GM18520 (cell line): Measurements from ENCODE around the gene SRRM2.
A peak's percentile ranks its signal among the peaks of the same experiment; 100 is the strongest.

ENCODE experiments used
- ATAC-seq: cut with Tn5 transposase; IDR thresholded peaks from one replicate; pipeline ENCODE4 v1.9.1; 2021; ENCODE audit not compliant: unreplicated experiment

Gene SRRM2

GRCh38 chr16:2752035-2752849 is at the start of gene SRRM2:
Gene SRRM2, plus strand, starts transcription at chr16:2752638. Its CDS starts 3,727 bp downstream, at chr16:2756365.
- ATAC-seq, result peak; percentile 79

DNA sequence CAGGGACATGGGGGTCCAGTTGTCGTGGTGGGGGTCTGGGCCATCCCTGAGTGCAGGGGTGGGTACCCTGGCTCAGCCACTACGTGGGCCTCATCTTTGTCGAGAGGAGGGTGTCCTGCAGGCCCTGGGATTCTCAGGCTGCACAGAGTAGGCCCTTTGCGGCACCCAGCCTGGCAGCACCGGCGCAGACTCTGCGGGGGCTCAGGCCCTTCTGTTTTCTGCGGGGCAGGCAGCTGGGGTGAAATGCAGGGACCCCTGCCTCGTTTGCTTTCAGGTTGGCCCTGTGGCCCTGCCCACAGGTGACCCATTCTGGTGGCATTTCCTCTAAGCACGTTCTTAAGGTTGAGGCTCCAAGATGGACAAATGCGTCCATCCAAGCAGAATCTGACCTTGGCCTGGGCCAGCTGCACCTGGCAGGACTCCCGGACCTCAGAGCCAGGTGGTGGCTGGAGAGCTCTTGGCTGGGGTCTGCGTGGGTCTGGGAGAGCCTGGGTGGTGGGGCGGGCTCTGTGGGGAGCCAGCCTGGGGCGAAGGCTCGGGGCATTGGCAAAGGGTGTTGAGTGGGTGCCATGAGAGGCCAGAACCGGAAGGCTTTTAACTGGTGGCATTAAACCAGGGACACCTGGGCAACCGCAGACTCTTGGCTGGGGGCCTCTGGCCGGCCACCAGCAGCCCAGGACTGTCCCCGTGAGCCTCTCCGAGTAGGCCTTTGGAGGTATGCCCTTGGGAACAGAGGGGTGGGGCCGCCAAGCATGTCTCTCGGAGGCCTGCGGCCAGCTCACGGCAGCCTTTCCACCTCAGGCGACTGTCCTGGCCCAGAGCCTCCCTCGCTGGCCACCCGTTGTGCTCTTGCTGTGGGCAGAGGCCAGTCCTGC is 49.3 kb upstream of the SRRM2 start:
- ATAC-seq, result no peak

GRCh38 chr16:2704166-2704982 is 48.1 kb upstream of the SRRM2 start:
- no peak for ATAC-seq

GRCh38 chr16:2704983-2705275 is 47.5 kb upstream of the SRRM2 start:
- no peak for ATAC-seq

- ATAC-seq, result no peak
These were observed 47.1 kb upstream of the SRRM2 start for GRCh38 chr16:2705351-2705750.

GRCh38 chr16:2706085-2706484 is 46.4 kb upstream of the SRRM2 start:
- no peak for ATAC-seq

GRCh38 chr16:2706611-2707311 is 45.7 kb upstream of the SRRM2 start:
- no peak for ATAC-seq

- no peak for ATAC-seq
These were observed 44.8 kb upstream of the SRRM2 start for GRCh38 chr16:2707368-2708289.

DNA sequence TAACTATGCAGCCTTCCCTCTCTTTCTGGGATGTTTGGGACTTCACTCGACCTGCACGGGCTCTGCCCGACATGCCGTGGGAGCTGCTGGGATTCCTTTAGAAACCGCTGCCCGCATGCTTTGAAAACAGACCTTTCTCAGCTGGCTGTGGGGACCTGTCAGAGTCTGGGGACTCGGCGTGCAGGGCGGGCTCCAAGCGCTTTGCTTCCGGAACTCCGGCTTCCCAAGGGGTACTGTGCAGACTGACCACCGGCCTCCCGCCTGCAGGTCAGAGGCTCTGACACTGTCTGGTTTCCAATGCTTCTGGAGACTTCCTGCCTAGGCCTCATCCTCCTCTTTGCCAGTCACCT is 44.2 kb upstream of the SRRM2 start:
- no peak for ATAC-seq

DNA sequence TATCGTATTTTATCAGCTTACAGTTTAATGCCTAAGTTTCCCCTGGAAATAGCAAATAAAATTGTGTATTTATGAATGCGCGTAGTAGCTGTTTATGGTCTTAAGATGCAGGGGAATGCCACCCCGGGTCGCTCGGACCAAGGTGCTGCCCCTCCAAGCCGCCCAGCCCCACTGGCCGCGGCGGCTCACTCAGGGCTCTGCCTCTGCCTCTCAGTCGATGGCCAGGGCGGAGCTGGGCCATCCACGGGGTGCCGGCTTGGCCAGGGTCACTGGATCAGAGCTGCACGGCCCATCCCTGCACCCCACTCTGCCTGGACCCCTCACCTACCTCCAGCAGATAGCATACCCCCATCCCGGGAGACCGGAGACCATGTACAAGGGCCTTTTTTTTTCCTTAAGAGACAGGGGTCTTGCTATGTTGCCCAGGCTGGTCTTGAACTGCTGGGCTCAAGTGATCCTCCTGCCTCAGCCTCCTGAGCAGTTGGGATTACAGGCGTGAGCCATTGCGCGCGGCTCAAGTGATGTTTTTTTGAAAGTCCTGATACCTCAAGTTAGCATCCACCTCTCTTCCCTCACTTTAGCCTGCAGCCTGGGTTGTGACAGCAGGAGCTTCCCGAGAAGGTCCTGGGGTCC is 43.4 kb upstream of the SRRM2 start:
- no peak for ATAC-seq

DNA sequence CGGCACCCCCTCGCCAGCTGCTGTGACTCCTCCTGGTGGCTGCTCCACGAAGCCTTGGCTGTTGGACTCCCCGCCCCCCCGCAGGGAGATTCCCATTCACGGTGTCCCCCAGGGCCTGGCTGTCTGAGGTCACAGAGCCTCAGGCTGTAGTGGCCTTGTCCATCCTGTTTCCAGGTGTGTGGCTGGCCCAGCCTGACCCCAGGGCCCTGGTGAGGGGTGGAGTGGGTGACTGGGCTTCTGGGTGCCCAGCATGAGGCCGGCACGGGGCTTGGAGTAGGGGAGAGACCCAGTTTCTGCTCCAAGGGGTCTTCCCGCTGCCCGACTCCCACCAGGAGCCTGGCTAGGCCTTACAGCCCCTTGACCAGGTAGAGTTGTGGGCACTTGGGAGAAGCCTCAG is 42.9 kb upstream of the SRRM2 start:
- no peak for ATAC-seq

- no peak for ATAC-seq
These were observed 42.3 kb upstream of the SRRM2 start for GRCh38 chr16:2710021-2710710.

GRCh38 chr16:2710711-2711231 is 41.7 kb upstream of the SRRM2 start:
- ATAC-seq, result no peak

DNA sequence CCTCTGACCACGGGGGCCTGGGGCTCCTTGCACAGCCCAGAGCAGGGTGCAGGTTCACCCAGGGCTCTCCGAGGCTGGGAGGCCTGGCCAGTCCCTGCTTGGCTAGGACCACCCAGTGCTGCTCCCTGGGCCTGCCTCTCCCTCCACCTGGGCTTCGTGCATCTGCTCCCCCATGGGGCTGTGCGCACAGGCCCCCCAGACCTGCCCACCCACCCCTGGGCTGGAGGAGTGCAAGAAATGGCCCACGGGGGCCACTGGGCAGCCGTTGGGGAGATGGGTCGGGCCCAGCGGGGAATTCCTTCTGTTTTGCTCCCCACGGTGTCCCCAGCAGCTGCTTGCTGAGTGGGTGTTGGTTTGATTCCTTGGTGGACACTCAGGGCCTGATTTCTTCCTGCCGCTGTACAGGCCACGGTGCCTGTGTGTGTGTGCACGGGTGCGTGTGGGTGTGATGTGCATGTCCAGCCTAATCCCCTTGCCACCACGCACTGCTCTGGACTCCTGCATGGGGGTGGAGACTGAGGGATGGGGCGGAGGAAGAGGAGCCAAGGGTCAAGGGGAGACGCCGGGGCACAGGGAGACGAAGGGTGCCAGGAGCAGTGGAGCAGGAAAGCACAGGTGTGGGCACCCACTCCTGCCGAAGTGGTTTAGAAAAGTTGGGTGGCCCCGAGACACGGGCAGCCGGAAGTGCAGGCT is 40.9 kb upstream of the SRRM2 start:
- ATAC-seq, result no peak

- no peak for ATAC-seq
These were observed 40.4 kb upstream of the SRRM2 start for GRCh38 chr16:2712063-2712441.

GRCh38 chr16:2712546-2712945 is 39.9 kb upstream of the SRRM2 start:
- no peak for ATAC-seq

DNA sequence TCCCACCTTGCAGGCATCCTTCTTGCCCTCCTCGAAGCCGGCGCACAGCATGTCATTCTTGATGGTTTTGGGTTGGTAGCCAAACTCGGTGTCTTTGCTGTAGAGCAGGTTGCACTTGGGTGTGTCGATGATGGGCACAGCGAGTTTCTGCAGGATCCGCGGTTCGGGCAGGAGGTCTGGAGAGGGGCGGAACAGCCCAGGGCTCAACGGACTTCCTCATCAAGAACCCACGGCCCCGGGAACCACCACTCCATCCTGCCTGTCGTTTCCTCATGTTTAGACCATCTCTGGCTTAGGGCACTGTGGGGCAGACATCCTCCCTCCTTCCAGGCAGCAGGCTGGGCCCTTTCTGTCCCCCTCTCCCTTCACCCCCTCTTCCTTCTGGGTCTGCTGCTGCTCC is 38.9 kb upstream of the SRRM2 start:
- ATAC-seq, result no peak
